ENCODE measurements around the gene CETN1.

Gene CETN1

GRCh38 chr18:623761-624620, 43.8 kb downstream of the CETN1 start:
- peak; percentile 44 for DNase-seq

DNA sequence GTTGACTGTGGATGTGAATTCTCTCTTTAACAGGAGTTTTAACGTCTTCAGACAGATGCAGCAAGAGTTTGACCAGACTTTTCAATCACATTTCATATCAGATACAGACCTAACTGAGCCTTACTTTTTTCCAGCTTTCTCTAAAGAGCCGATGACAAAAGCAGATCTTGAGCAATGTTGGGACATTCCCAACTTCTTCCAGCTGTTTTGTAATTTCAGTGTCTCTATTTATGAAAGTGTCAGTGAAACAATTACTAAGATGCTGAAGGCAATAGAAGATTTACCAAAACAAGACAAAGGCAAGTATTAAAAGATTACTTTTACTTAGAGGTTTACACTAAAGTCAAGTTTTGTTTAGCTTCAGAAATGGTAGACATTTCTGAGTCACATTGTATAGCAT, 47.1 kb downstream of the CETN1 start:
- no peak for DNase-seq

GRCh38 chr18:629269-630150, 49.3 kb downstream of the CETN1 start:
- no peak for DNase-seq

- DNase-seq = no peak
Observed at GRCh38 chr18:631560-631959, 51.4 kb downstream of the CETN1 start.
